Thyroid gland (tissue), 4 donors: ENCODE measurements around the gene MASP1. TPM values are rescaled to one million over a fixed set of nuclear protein-coding genes. Genes with fewer than 3 reads are reported as not detected.
"Not testable (repeated sequence)": the region's sequence is repeated elsewhere in the genome, so short reads cannot be mapped to it uniquely, and the experiment has no call there.

Source experiments
- DNase-seq, 2 donors: peaks; one replicate each; pipeline ENCODE4 v3.0.0-alpha.2; 2019
- H3K27ac ChIP-seq, 3 donors: fragments of 200-600 bp; sonication (generic); 1 replicate in 2 of 3; 2 replicates in 1 of 3; pipeline ENCODE4 v1.5.1; 2016 to 2019; ENCODE audit warnings: mild to moderate bottlenecking in 1 of 3, moderate library complexity in 1 of 3
- H3K27me3 ChIP-seq: fragments of 200-600 bp; sonication (generic); one replicate; pipeline ENCODE4 v1.5.1; 2019
- H3K36me3 ChIP-seq, 2 donors: fragments of 200-600 bp; sonication (generic); one replicate each; pipeline ENCODE4 v1.5.1; 2016 to 2019
- H3K4me1 ChIP-seq, 2 donors: fragments of 200-600 bp; sonication (generic); one replicate each; pipeline ENCODE4 v1.5.1; 2017 to 2019
- H3K4me3 ChIP-seq, 3 donors: fragments of 200-600 bp; sonication (generic); replicated peaks in 1 of 3; 1 replicate in 2 of 3; 2 replicates in 1 of 3; pipeline ENCODE4 v1.5.1; 2016; ENCODE audit warnings: mild to moderate bottlenecking in 1 of 3
- H3K9me3 ChIP-seq: fragments of 200-600 bp; sonication (generic); one replicate; pipeline ENCODE4 v1.5.1; 2017
- CTCF ChIP-seq, 6 experiments: fragments of 200-600 bp in 3 of 6; fragments of 450-650 bp in 3 of 6; sonication (generic) in 3 of 6; IDR thresholded peaks; one replicate each; pipeline ENCODE4 v1.5.1; 2016 to 2019; ENCODE audit warnings: antibody characterized with exemption in 6 of 6, mild to moderate bottlenecking in 2 of 6, inconsistent platforms in 1 of 6, moderate library complexity in 1 of 6
- POLR2A ChIP-seq, 2 donors: fragments of 450-650 bp; IDR thresholded peaks; one replicate each; pipeline ENCODE4 v1.6.1; 2017; ENCODE audit warnings: antibody characterized with exemption in 2 of 2, mild to moderate bottlenecking in 2 of 2, moderate library complexity in 1 of 2
- WGBS, 2 donors: methylation state at CpG; one replicate each; pipeline ENCODE4 v1.1.5; 2017; 5-methylcytosine and 5-hydroxymethylcytosine counted together
- intact Hi-C: fragments of 100-400 bp; cut with DNase I; formaldehyde crosslinking; loops from one replicate; pipeline ENCODE4 v1.15.1; 2023
- total RNA-seq, 4 donors: library from RNA; depleted of rRNA; stranded (reverse); fragments of >200 nt; gene quantifications; one replicate each; pipeline ENCODE4 v1.2.3, GENCODE V29; 2016

The MASP1 gene
- total RNA-seq, 4 donors from 2014 or later = 5.5 to 11.6 (median 7.2) TPM

GRCh38 chr3:187208159-187208558 lies 83.4 kb downstream of the MASP1 start:
- intact Hi-C loops = no loop called here
- Histone ChIP-seq H3K9me3 (no peaks in the 10 kb centered on the region), H3K4me1 (peaks cover 12 to 21% of the 10 kb centered on the region in 2 donors), H3K27ac (peak overlapping the region in 2 of 3 donors; percentile 16 to 55), H3K27me3 (no peaks in the 10 kb centered on the region), H3K4me3 (no peak overlapping the region), H3K36me3 (no peaks in the 10 kb centered on the region)
- TF ChIP-seq POLR2A (IDR thresholded peaks at IDR 0.05) (no peak), CTCF (IDR thresholded peaks at IDR 0.05) (no peak)
- 25 to 35% methylated on average over 1 of the region's 1 CpG for WGBS, 2 donors
- peak; percentile 70 to 76 for DNase-seq

GRCh38 chr3:187207624-187208023 lies 83.9 kb downstream of the MASP1 start:
- intact Hi-C loops = no loop called here

GRCh38 chr3:187207062-187207461 lies 84.5 kb downstream of the MASP1 start:
- no peaks in the 10 kb centered on the region for H3K36me3 ChIP-seq
- intact Hi-C loops = no loop called here
- no peaks in the 10 kb centered on the region for H3K27me3 ChIP-seq
- no peak overlapping the region for H3K4me3 ChIP-seq
- TF ChIP-seq CTCF (IDR thresholded peaks at IDR 0.05) (no peak), POLR2A (IDR thresholded peaks at IDR 0.05) (no peak)
- no peaks in the 10 kb centered on the region for H3K9me3 ChIP-seq
- WGBS, 2 donors = 78 to 90% methylated on average over 2 of the region's 2 CpGs
- no peak overlapping the region for H3K27ac ChIP-seq
- DNase-seq = no peak
- H3K4me1 ChIP-seq = peaks cover 8 to 12% of the 10 kb centered on the region in 2 donors

More at GRCh38 chr3:187207624-187208023, 83.9 kb downstream of the MASP1 start:
- H3K4me3 ChIP-seq = no peak overlapping the region
- H3K4me1 ChIP-seq = peaks cover 12 to 16% of the 10 kb centered on the region in 2 donors
- DNase-seq = no peak
- no peaks in the 10 kb centered on the region for H3K27me3 ChIP-seq
- H3K9me3 ChIP-seq = no peaks in the 10 kb centered on the region
- H3K27ac ChIP-seq = peak overlapping the region in 2 of 3 donors; percentile 16 to 35
- no peaks in the 10 kb centered on the region for H3K36me3 ChIP-seq
- no peak for TF ChIP-seq POLR2A (IDR thresholded peaks at IDR 0.05)
- no peak for TF ChIP-seq CTCF (IDR thresholded peaks at IDR 0.05)

GRCh38 chr3:187205683-187206082 lies 85.9 kb downstream of the MASP1 start:
- Histone ChIP-seq H3K27ac (no peak overlapping the region), H3K4me1 (peaks cover 6 to 9% of the 10 kb centered on the region in 2 donors), H3K27me3 (no peaks in the 10 kb centered on the region), H3K36me3 (no peaks in the 10 kb centered on the region), H3K9me3 (no peaks in the 10 kb centered on the region), H3K4me3 (no peak overlapping the region)
- no peak for DNase-seq
- TF ChIP-seq CTCF (IDR thresholded peaks at IDR 0.05) (no peak), POLR2A (IDR thresholded peaks at IDR 0.05) (no peak)
- intact Hi-C loops = no loop called here
- 68 to 85% methylated on average over 2 of the region's 2 CpGs for WGBS, 2 donors

- 95 to 96% methylated on average over 19 to 34 of the region's 44 CpGs for WGBS, 2 donors
- H3K4me3 ChIP-seq, intact Hi-C loops, H3K4me1 ChIP-seq, DNase-seq, H3K27ac ChIP-seq, H3K27me3 ChIP-seq, H3K9me3 ChIP-seq, H3K36me3 ChIP-seq: not testable (repeated sequence)
These were observed 92.0 kb downstream of the MASP1 start for GRCh38 chr3:187199463-187200050.
